ENCODE results near the gene DISP3.
"Not testable (repeated sequence)": the region's sequence is repeated elsewhere in the genome, so short reads cannot be mapped to it uniquely, and the experiment has no call there.

The DISP3 gene

DNA sequence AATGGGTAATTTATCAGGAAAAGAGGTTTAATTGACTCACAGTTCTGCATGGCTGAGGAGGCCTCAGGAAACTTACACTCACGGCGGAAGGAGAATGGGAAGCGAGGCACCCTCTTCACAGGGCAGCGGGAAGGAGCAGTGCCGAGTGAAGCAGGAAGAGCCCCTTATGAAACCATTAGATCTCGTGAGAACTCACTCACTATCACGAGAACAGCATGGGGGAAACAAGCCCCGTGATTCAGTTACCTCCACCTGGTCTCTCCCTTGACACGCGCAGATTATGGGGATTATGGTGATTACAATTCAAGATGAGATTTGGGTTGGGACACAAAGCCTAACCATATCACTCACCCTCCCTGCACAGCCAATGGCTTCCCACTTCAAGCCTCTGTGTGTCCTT lies 101.1 kb downstream of the DISP3 start:
- not testable (repeated sequence) for DNase-seq

DNA sequence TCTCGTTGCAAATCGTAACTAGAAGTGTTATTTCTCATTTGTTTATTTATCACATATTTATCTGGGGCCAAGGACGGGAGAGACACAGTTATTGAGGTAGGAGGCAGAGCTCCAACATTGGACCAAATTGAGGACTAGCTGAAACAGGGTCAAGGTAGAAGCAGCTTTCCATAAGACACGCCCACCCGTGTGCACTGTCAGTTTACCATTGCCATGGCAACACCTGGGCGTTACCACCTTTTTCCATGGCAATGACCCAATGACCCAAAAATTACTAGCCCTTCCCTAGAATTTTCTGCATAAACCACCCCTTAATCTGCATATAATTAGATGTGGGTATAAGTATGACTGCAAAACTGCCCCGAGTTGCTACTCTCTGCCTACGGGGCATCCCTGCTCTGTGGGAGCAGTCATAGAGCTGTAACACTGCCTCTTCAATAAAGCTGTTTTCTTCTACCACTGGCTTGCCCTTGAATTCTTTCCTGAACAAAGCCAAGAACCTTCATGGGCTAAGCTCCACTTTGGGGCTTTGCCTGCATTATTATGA lies 102.6 kb downstream of the DISP3 start:
- DNase-seq: no peak

- no peak for DNase-seq
These were observed 106.4 kb downstream of the DISP3 start for GRCh38 chr1:11585389-11585788.

Measured in NCI-H748 treated with DMSO at 0.1 percent for 48 hours (cell line).